Gastroesophageal sphincter (tissue), 3 donors: Measurements from ENCODE around the gene EGFR.

ENCODE experiments used
- EP300 ChIP-seq: sonication (generic); formaldehyde crosslinking; IDR thresholded peaks from one replicate; pipeline ENCODE4 v1.6.1; 2017; ENCODE audit warnings: antibody characterized with exemption, mild to moderate bottlenecking
- POLR2A ChIP-seq, 2 donors: fragments of 450-650 bp; IDR thresholded peaks; one replicate each; pipeline ENCODE4 v1.6.1; 2017; ENCODE audit warnings: antibody characterized with exemption in 2 of 2, mild to moderate bottlenecking in 2 of 2, moderate library complexity in 1 of 2
- POLR2AphosphoS5 ChIP-seq: sonication (generic); formaldehyde crosslinking; IDR thresholded peaks from one replicate; pipeline ENCODE4 v1.6.1; 2017; ENCODE audit warnings: antibody characterized with exemption
- TF ChIP-seq, protein P1 (sequence below), 4 experiments: fragments of 200-600 bp in 2 of 4; fragments of 450-650 bp in 2 of 4; sonication (generic) in 1 of 4; IDR thresholded peaks; one replicate each; pipeline ENCODE4 v1.5.1; 2017 to 2019; ENCODE audit warnings: antibody characterized with exemption in 4 of 4, mild to moderate bottlenecking in 2 of 4, moderate library complexity in 2 of 4

DNA sequence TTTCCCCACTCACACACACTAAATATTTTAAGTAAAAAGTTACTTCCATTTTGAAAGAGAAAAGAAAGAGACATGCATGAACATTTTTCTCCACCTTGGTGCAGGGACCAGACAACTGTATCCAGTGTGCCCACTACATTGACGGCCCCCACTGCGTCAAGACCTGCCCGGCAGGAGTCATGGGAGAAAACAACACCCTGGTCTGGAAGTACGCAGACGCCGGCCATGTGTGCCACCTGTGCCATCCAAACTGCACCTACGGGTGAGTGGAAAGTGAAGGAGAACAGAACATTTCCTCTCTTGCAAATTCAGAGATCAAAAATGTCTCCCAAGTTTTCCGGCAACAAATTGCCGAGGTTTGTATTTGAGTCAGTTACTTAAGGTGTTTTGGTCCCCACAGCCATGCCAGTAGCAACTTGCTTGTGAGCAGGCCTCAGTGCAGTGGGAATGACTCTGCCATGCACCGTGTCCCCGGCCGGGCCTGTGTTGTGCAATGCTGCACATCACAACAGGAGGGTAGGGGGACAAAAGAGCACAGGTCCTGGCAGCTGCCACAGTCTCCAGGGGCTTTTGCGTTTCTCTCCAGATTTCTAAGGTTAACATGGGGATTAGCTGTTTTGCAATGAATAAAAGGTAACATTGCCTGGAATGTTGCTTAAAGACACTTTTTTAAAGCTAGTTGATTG, 146.5 kb downstream of the EGFR start:
- TF ChIP-seq, protein P1, sequence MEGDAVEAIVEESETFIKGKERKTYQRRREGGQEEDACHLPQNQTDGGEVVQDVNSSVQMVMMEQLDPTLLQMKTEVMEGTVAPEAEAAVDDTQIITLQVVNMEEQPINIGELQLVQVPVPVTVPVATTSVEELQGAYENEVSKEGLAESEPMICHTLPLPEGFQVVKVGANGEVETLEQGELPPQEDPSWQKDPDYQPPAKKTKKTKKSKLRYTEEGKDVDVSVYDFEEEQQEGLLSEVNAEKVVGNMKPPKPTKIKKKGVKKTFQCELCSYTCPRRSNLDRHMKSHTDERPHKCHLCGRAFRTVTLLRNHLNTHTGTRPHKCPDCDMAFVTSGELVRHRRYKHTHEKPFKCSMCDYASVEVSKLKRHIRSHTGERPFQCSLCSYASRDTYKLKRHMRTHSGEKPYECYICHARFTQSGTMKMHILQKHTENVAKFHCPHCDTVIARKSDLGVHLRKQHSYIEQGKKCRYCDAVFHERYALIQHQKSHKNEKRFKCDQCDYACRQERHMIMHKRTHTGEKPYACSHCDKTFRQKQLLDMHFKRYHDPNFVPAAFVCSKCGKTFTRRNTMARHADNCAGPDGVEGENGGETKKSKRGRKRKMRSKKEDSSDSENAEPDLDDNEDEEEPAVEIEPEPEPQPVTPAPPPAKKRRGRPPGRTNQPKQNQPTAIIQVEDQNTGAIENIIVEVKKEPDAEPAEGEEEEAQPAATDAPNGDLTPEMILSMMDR (IDR thresholded peaks at IDR 0.05), result no peak
- TF ChIP-seq EP300, result no peak
- TF ChIP-seq POLR2A (IDR thresholded peaks at IDR 0.05), result no peak
- no peak for TF ChIP-seq POLR2AphosphoS5
